Thoracic aorta (tissue), 2 donors: ENCODE data around the gene RCAN2. TPM values are rescaled to one million over a fixed set of nuclear protein-coding genes. Genes with fewer than 3 reads are reported as not detected.
A peak's percentile ranks its signal among the peaks of the same experiment; 100 is the strongest.

Experiments
- ATAC-seq: fragments of 150-250 bp; one replicate; pipeline ENCODE4 v1.8.0; 2017; ENCODE audit warnings: low read depth; ENCODE audit not compliant: insufficient number of reproducible peaks, low FRiP score
- DNase-seq: peaks from one replicate; pipeline ENCODE4 v3.0.0-alpha.2; 2020; ENCODE audit warnings: low spot score
- H3K27ac ChIP-seq, 2 donors: fragments of 200-600 bp; sonication (generic); 1 replicate in 1 of 2; 2 replicates in 1 of 2; pipeline ENCODE4 v1.5.1; 2016; ENCODE audit warnings: mild to moderate bottlenecking in 2 of 2, moderate library complexity in 2 of 2
- H3K27me3 ChIP-seq: fragments of 200-600 bp; sonication (generic); replicated peaks from 2 replicates; pipeline ENCODE4 v1.6.0; 2016; ENCODE audit warnings: mild to moderate bottlenecking; ENCODE audit not compliant: insufficient read depth
- H3K36me3 ChIP-seq: fragments of 200-600 bp; sonication (generic); one replicate; pipeline ENCODE4 v1.5.1; 2016
- H3K4me1 ChIP-seq, 2 donors: fragments of 200-600 bp; sonication (generic); 1 replicate in 1 of 2; 2 replicates in 1 of 2; pipeline versions ENCODE4 v1.5.1 to v1.6.0; 2016; ENCODE audit warnings: low read depth in 2 of 2, mild to moderate bottlenecking in 1 of 2; ENCODE audit not compliant: control insufficient read depth in 1 of 2
- H3K4me3 ChIP-seq: fragments of 200-600 bp; sonication (generic); 2 replicates; pipeline ENCODE4 v1.5.1; 2016; ENCODE audit warnings: mild to moderate bottlenecking
- H3K9me3 ChIP-seq: fragments of 200-600 bp; sonication (generic); 2 replicates; pipeline ENCODE4 v1.5.1; 2016
- total RNA-seq, 2 donors: library from RNA; depleted of rRNA; stranded (reverse); fragments of >200 nt; gene quantifications; one replicate each; pipeline versions ENCODE4 v1.1.0 to v1.2.3, GENCODE V29; 2016
- TF ChIP-seq, protein P1 (sequence below): fragments of 200-600 bp; sonication (generic); IDR thresholded peaks from one replicate; pipeline ENCODE4 v1.5.1; 2019; ENCODE audit warnings: antibody characterized with exemption

Gene RCAN2
- total RNA-seq, 2 donors from 2014 or later, result 126 to 289 TPM

DNA sequence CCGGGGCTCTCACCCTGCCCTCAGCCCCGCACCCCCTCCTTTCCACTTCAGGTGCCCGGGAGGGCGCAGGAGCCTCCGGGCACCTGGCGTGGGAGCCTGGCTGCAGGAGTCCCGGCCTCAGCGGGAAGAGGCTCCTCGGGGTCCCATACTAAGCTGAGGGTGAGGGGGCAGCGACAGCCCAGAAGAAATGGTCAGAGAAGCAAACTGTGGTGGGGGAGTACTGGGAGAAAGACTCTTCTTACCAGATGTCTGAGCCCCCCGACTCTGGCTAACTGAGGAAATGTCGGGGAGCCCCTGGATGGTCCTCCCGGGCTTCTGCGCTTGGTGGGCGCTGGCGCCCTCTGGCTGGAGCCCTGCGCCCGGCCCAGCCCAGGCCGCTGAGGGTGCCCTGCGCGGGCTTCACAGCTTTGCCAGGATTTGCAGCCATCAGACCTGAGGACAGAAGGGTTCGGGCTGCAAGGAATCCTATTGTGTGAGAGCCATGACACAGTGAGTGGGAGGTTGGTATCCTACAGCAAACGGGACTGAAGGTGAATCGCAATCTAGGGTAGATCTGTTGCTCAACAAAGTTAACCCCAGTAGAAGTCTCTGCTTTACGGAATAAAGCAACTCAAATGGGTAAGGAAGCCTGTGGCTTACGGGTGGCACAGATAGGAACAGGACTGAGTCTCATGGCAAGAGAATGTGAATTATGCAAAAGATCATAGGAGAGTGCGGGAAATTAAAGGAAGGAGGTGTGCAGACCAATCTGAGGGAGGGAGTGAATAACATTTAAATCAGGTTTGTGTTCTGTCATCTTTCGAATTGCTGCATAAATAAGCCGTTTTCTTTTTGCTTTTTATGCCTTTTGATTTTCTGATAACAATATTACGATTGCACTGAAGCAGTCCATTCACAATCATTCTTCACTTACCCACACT is 639 bp upstream of the RCAN2 start:
- Histone ChIP-seq H3K27ac (peak overlapping the region; percentile 96 to 98), H3K9me3 (no peaks in the 10 kb centered on the region), H3K36me3 (no peaks in the 10 kb centered on the region), H3K4me3 (peak overlapping the region; percentile 94), H3K4me1 (peaks cover 9 to 41% of the 10 kb centered on the region in 2 donors), H3K27me3 (no peaks in the 10 kb centered on the region)
- ATAC-seq, result no peak
- TF ChIP-seq, protein P1, sequence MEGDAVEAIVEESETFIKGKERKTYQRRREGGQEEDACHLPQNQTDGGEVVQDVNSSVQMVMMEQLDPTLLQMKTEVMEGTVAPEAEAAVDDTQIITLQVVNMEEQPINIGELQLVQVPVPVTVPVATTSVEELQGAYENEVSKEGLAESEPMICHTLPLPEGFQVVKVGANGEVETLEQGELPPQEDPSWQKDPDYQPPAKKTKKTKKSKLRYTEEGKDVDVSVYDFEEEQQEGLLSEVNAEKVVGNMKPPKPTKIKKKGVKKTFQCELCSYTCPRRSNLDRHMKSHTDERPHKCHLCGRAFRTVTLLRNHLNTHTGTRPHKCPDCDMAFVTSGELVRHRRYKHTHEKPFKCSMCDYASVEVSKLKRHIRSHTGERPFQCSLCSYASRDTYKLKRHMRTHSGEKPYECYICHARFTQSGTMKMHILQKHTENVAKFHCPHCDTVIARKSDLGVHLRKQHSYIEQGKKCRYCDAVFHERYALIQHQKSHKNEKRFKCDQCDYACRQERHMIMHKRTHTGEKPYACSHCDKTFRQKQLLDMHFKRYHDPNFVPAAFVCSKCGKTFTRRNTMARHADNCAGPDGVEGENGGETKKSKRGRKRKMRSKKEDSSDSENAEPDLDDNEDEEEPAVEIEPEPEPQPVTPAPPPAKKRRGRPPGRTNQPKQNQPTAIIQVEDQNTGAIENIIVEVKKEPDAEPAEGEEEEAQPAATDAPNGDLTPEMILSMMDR, result peak; percentile 66
- DNase-seq, result no peak

DNA sequence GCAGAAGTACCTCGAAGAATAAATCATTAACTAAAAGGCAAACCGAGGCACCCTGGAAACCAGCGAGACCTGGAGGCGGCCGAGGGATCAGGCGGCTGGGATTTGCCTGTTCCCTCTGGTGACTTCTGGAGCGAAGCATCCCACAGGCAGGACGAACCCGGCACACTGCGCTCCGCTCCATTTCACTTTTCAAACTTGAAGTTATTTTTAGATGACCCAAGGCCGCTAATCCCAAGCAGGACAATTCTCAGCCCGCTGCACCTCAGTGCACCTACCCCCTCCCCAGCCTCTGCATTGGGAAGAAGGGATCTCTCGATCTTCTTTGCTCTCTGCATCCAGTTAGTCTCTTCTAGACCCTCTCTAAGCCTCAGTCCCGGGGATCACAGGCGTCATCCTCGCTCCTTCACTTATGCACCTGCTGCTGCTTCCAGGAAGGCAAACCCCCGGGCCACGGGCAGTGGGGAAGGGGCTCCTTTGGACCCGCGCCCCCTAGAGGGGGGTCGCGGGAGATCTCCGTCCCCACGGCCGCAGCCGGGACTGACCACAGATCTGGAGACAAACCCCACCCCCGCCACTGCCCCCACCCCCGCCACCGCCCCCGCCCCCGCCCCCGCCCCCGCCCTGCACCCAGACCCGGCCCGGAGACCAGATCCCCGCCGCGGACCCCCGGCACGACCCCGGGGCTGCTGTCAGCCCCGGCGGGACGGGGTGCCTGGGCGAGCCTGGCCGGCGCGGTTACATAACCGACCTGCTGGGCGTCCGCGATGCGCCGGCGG is 636 bp downstream of the RCAN2 start:
- Histone ChIP-seq H3K27me3 (no peaks in the 10 kb centered on the region), H3K9me3 (no peaks in the 10 kb centered on the region), H3K27ac (peak overlapping the region; percentile 96 to 98), H3K4me3 (peak overlapping the region; percentile 94), H3K36me3 (no peaks in the 10 kb centered on the region), H3K4me1 (peaks cover 12 to 54% of the 10 kb centered on the region in 2 donors)
- TF ChIP-seq, protein P1, result no peak
- DNase-seq (no peak), ATAC-seq (no peak)

DNA sequence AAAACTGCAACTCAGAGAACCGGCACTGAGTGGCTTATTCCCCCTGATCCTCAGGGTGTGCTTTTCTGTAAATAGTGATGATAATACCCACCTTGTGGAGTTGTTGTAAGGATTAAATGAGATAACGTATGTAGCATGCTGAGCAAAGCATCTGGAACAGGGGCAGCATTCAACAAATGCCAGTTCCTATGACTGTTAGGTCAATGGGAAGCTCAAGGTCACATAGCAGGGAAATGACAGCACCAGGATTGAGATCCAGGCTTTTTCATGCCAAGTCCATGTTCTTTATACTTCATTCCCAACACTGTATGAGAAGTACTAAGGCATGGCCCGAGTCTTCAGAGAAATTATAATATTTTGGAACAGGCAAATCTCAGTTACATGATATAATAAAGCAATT is 5.1 kb downstream of the RCAN2 start:
- DNase-seq (no peak), ATAC-seq (no peak)
- Histone ChIP-seq H3K27ac (peak overlapping the region in 1 of 2 donors; percentile 14), H3K36me3 (no peaks in the 10 kb centered on the region), H3K27me3 (no peaks in the 10 kb centered on the region), H3K9me3 (no peaks in the 10 kb centered on the region), H3K4me3 (peak overlapping the region; percentile 94), H3K4me1 (peaks cover 12 to 74% of the 10 kb centered on the region in 2 donors)
- TF ChIP-seq, protein P1, result no peak

DNA sequence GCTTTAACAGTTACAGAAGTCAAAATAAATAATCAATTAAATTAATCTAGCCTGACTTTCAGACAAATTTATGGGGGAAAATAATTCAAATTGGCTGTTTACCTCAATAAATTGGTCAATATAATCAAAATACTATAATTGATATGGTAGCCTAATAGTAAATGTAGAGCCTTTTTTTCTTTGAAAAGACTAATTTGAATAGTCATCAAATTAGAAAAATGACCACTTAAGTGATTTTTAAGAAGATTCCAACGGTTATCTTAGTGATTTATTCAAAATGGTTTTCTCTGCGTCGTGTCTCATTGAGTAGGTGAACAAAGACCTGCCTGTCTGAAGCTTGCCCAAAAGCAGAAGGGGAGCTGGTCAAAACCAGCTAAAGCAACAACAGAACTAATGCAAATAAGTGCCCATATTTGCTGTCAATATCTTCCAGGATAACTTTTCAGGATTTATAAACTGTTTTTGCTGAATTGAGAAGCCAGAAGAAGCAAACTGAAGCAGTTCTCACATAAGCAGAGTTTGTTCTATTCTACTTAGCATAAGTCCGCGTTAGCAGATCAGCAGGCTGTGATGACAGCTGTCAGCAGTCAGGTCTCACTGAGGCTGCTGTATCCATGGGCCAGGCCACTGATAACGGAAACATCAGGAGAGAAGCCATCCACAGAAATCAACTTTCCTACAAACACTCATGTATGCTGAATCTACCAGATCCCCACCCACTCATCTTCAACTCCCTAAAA is 7.0 kb downstream of the RCAN2 start:
- Histone ChIP-seq H3K36me3 (no peaks in the 10 kb centered on the region), H3K9me3 (no peaks in the 10 kb centered on the region), H3K4me3 (peak overlapping the region; percentile 15), H3K27me3 (no peaks in the 10 kb centered on the region), H3K27ac (peak overlapping the region in 1 of 2 donors; percentile 6), H3K4me1 (peaks cover 12 to 90% of the 10 kb centered on the region in 2 donors)
- ATAC-seq, result no peak
- TF ChIP-seq, protein P1, result no peak
- DNase-seq, result no peak
